Spleen (tissue), 7 donors: ENCODE results near the gene TSPAN9.

Source experiments
- POLR2A ChIP-seq, 3 donors: fragments of 450-650 bp; IDR thresholded peaks; one replicate each; pipeline ENCODE4 v1.5.1; 2017; ENCODE audit warnings: antibody characterized with exemption in 3 of 3, mild to moderate bottlenecking in 1 of 3
- POLR2AphosphoS5 ChIP-seq, 3 donors: sonication (generic); formaldehyde crosslinking; IDR thresholded peaks; one replicate each; pipeline ENCODE4 v1.5.1; 2017; ENCODE audit warnings: antibody characterized with exemption in 3 of 3
- TF ChIP-seq, protein P1 (sequence below), 11 experiments: fragments of 200-600 bp in 7 of 11; fragments of 450-650 bp in 4 of 11; sonication (generic) in 4 of 11; IDR thresholded peaks in 8 of 11; conservative IDR thresholded peaks in 3 of 11; 1 replicate in 7 of 11; 2 replicates in 4 of 11; pipeline versions ENCODE4 v1.4.0 to v1.8.0; 2016 to 2021; ENCODE audit warnings: antibody characterized with exemption in 11 of 11, inconsistent platforms in 4 of 11, mild to moderate bottlenecking in 1 of 11
- donor health status: DM: no; HTN: no; CAD: no; lungs with moderate emphysema.
- donor health status: DM: no; HTN: no; CAD: no.
- donor health status: DM: no; HTN: no; CAD: no.

DNA sequence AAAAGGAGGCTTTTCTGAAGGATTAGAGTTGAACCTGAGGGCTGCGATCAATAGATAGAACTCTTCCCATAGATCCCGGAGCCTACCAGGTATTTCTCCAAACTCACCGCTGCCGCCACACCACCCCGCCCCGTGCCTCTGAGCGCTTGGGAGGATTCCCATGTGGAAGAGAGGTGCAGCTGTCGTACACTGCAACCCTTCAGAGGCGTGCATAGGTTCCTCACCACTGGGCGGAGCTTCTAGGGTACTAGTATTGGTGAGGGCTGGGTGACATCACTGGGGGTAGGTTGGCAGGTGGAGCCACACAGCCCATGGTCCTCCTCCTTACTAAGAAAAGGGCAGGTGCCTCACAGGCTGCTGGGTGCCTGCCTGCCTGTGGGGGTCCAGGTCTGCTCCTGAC lies 127.0 kb downstream of the TSPAN9 start:
- TF ChIP-seq, protein P1, sequence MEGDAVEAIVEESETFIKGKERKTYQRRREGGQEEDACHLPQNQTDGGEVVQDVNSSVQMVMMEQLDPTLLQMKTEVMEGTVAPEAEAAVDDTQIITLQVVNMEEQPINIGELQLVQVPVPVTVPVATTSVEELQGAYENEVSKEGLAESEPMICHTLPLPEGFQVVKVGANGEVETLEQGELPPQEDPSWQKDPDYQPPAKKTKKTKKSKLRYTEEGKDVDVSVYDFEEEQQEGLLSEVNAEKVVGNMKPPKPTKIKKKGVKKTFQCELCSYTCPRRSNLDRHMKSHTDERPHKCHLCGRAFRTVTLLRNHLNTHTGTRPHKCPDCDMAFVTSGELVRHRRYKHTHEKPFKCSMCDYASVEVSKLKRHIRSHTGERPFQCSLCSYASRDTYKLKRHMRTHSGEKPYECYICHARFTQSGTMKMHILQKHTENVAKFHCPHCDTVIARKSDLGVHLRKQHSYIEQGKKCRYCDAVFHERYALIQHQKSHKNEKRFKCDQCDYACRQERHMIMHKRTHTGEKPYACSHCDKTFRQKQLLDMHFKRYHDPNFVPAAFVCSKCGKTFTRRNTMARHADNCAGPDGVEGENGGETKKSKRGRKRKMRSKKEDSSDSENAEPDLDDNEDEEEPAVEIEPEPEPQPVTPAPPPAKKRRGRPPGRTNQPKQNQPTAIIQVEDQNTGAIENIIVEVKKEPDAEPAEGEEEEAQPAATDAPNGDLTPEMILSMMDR (IDR thresholded peaks at IDR 0.05 in 8 of 11, conservative IDR thresholded peaks at IDR 0.05 in 3 of 11), result no peak
- TF ChIP-seq POLR2A (IDR thresholded peaks at IDR 0.05) (no peak), POLR2AphosphoS5 (IDR thresholded peaks at IDR 0.05) (no peak)
